Central memory CD8-positive, alpha-beta T cell (primary cell): ENCODE data around the gene TNFSF8.

Experiments used
- ATAC-seq: fragments of 150-1000 bp; cut with Tn5 transposase; replicated peaks from 2 replicates; pipeline ENCODE4 v1.10.0; 2022; ENCODE audit warnings: mild to moderate bottlenecking, moderate FRiP score, moderate number of reproducible peaks; ENCODE audit not compliant: poor library complexity, severe bottlenecking; ENCODE audit errors: extremely low read depth
- DNase-seq, 2 donors: peaks; one replicate each; pipeline ENCODE4 v3.0.0; 2021; ENCODE audit warnings: low spot score in 2 of 2
- H3K27ac Mint-ChIP-seq: one replicate; pipeline ENCODE4 v1.8.0; 2022; ENCODE audit warnings: low read depth, mild to moderate bottlenecking, moderate library complexity, mixed read lengths
- H3K27me3 Mint-ChIP-seq: one replicate; pipeline ENCODE4 v1.8.0; 2022; ENCODE audit warnings: mixed read lengths
- H3K36me3 Mint-ChIP-seq: one replicate; pipeline ENCODE4 v1.8.0; 2022; ENCODE audit warnings: mild to moderate bottlenecking, moderate library complexity, mixed read lengths; ENCODE audit not compliant: insufficient read depth
- H3K4me1 Mint-ChIP-seq: one replicate; pipeline ENCODE4 v1.8.0; 2022; ENCODE audit warnings: mixed read lengths
- H3K4me3 Mint-ChIP-seq: one replicate; pipeline ENCODE4 v1.8.0; 2022; ENCODE audit warnings: mild to moderate bottlenecking, moderate library complexity, mixed read lengths
- H3K9me3 Mint-ChIP-seq: one replicate; pipeline ENCODE4 v1.8.0; 2022; ENCODE audit warnings: mixed read lengths

TNFSF8 gene

GRCh38 chr9:114928671-114929070 lies 1.7 kb downstream of the TNFSF8 start:
- ATAC-seq, result no peak
- Mint-ChIP-seq H3K4me3 (peak overlapping the region; percentile 81), H3K4me1 (peaks cover 64% of the 10 kb centered on the region), H3K9me3 (no peaks in the 10 kb centered on the region), H3K27me3 (no peaks in the 10 kb centered on the region), H3K27ac (peak overlapping the region; percentile 91), H3K36me3 (peaks cover 21% of the 10 kb centered on the region)
- DNase-seq, result no peak

GRCh38 chr9:114928136-114928535 lies 2.3 kb downstream of the TNFSF8 start:
- DNase-seq (no peak), ATAC-seq (no peak)
- no peaks in the 10 kb centered on the region for H3K9me3 Mint-ChIP-seq
- no peaks in the 10 kb centered on the region for H3K27me3 Mint-ChIP-seq
- peak overlapping the region; percentile 81 for H3K4me3 Mint-ChIP-seq
- peaks cover 70% of the 10 kb centered on the region for H3K4me1 Mint-ChIP-seq
- H3K27ac Mint-ChIP-seq, result peak overlapping the region; percentile 91
- peaks cover 24% of the 10 kb centered on the region for H3K36me3 Mint-ChIP-seq

- no peak for ATAC-seq
- peaks cover 25% of the 10 kb centered on the region for H3K36me3 Mint-ChIP-seq
- H3K27me3 Mint-ChIP-seq, result no peaks in the 10 kb centered on the region
- no peaks in the 10 kb centered on the region for H3K9me3 Mint-ChIP-seq
- H3K4me3 Mint-ChIP-seq, result peak overlapping the region; percentile 60
- H3K27ac Mint-ChIP-seq, result no peak overlapping the region
- H3K4me1 Mint-ChIP-seq, result peaks cover 87% of the 10 kb centered on the region
- DNase-seq, result no peak
These were observed 4.7 kb downstream of the TNFSF8 start for GRCh38 chr9:114925672-114926071.

- Mint-ChIP-seq H3K9me3 (no peaks in the 10 kb centered on the region), H3K36me3 (peaks cover 18% of the 10 kb centered on the region), H3K4me3 (peak overlapping the region; percentile 24), H3K27me3 (no peaks in the 10 kb centered on the region), H3K27ac (no peak overlapping the region), H3K4me1 (peaks cover 87% of the 10 kb centered on the region)
- no peak for DNase-seq
- no peak for ATAC-seq
These were observed 5.4 kb downstream of the TNFSF8 start for GRCh38 chr9:114925039-114925438.

- peaks cover 16% of the 10 kb centered on the region for H3K36me3 Mint-ChIP-seq
- DNase-seq, result no peak
These were observed 6.1 kb downstream of the TNFSF8 start for GRCh38 chr9:114924327-114924726.

GRCh38 chr9:114923918-114924317 lies 6.5 kb downstream of the TNFSF8 start:
- DNase-seq (no peak), ATAC-seq (no peak)
- Mint-ChIP-seq H3K27ac (no peak overlapping the region), H3K4me1 (peaks cover 88% of the 10 kb centered on the region), H3K27me3 (no peaks in the 10 kb centered on the region), H3K9me3 (no peaks in the 10 kb centered on the region), H3K4me3 (no peak overlapping the region), H3K36me3 (peaks cover 15% of the 10 kb centered on the region)

More at GRCh38 chr9:114924327-114924726, 6.1 kb downstream of the TNFSF8 start:
- ATAC-seq, result no peak
- Mint-ChIP-seq H3K27ac (no peak overlapping the region), H3K4me3 (peak overlapping the region; percentile 24), H3K9me3 (no peaks in the 10 kb centered on the region), H3K4me1 (peaks cover 90% of the 10 kb centered on the region), H3K27me3 (no peaks in the 10 kb centered on the region)

GRCh38 chr9:114921171-114921570 lies 9.2 kb downstream of the TNFSF8 start:
- ATAC-seq (no peak), DNase-seq (no peak)
- peak overlapping the region; percentile 55 for H3K27ac Mint-ChIP-seq

GRCh38 chr9:114919611-114920010 lies 10.8 kb downstream of the TNFSF8 start:
- Mint-ChIP-seq H3K27me3 (no peaks in the 10 kb centered on the region), H3K27ac (peak overlapping the region; percentile 55), H3K4me3 (peak overlapping the region; percentile 36), H3K9me3 (no peaks in the 10 kb centered on the region), H3K4me1 (peaks cover 73% of the 10 kb centered on the region), H3K36me3 (peaks cover 25% of the 10 kb centered on the region)
- no peak for DNase-seq
- ATAC-seq, result no peak

More at GRCh38 chr9:114921171-114921570, 9.2 kb downstream of the TNFSF8 start:
- H3K4me1 Mint-ChIP-seq, result peaks cover 77% of the 10 kb centered on the region
- H3K4me3 Mint-ChIP-seq, result peak overlapping the region; percentile 36
- no peaks in the 10 kb centered on the region for H3K9me3 Mint-ChIP-seq
- H3K36me3 Mint-ChIP-seq, result peaks cover 28% of the 10 kb centered on the region
- no peaks in the 10 kb centered on the region for H3K27me3 Mint-ChIP-seq

- peaks cover 24% of the 10 kb centered on the region for H3K36me3 Mint-ChIP-seq
- ATAC-seq (no peak), DNase-seq (no peak)
- H3K4me3 Mint-ChIP-seq, result no peak overlapping the region
- peaks cover 55% of the 10 kb centered on the region for H3K4me1 Mint-ChIP-seq
- H3K27me3 Mint-ChIP-seq, result no peaks in the 10 kb centered on the region
- H3K9me3 Mint-ChIP-seq, result no peaks in the 10 kb centered on the region
- H3K27ac Mint-ChIP-seq, result peak overlapping the region; percentile 20
These were observed 13.9 kb downstream of the TNFSF8 start for GRCh38 chr9:114916481-114916880.

GRCh38 chr9:114914139-114914538 lies 16.3 kb downstream of the TNFSF8 start:
- DNase-seq, result no peak
- no peaks in the 10 kb centered on the region for H3K27me3 Mint-ChIP-seq
- H3K4me1 Mint-ChIP-seq, result peaks cover 53% of the 10 kb centered on the region
- no peaks in the 10 kb centered on the region for H3K9me3 Mint-ChIP-seq
- peak overlapping the region; percentile 13 for H3K27ac Mint-ChIP-seq
- ATAC-seq, result no peak
- H3K36me3 Mint-ChIP-seq, result peaks cover 22% of the 10 kb centered on the region
- H3K4me3 Mint-ChIP-seq, result no peak overlapping the region

- peaks cover 23% of the 10 kb centered on the region for H3K36me3 Mint-ChIP-seq
- ATAC-seq (no peak), DNase-seq (no peak)
- H3K4me3 Mint-ChIP-seq, result no peak overlapping the region
- H3K9me3 Mint-ChIP-seq, result no peaks in the 10 kb centered on the region
- no peaks in the 10 kb centered on the region for H3K27me3 Mint-ChIP-seq
- H3K4me1 Mint-ChIP-seq, result peaks cover 57% of the 10 kb centered on the region
- peak overlapping the region; percentile 13 for H3K27ac Mint-ChIP-seq
These were observed 16.7 kb downstream of the TNFSF8 start for GRCh38 chr9:114913656-114914055.

GRCh38 chr9:114913217-114913616 lies 17.2 kb downstream of the TNFSF8 start:
- Mint-ChIP-seq H3K4me1 (peaks cover 62% of the 10 kb centered on the region), H3K4me3 (no peak overlapping the region), H3K9me3 (no peaks in the 10 kb centered on the region), H3K36me3 (peaks cover 20% of the 10 kb centered on the region), H3K27ac (peak overlapping the region; percentile 13), H3K27me3 (no peaks in the 10 kb centered on the region)
- ATAC-seq (no peak), DNase-seq (no peak)

GRCh38 chr9:114911167-114911821 lies 19.1 kb downstream of the TNFSF8 start:
- DNase-seq (no peak), ATAC-seq (no peak)
- H3K4me1 Mint-ChIP-seq, result peaks cover 68% of the 10 kb centered on the region
- no peaks in the 10 kb centered on the region for H3K9me3 Mint-ChIP-seq
- no peak overlapping the region for H3K4me3 Mint-ChIP-seq
- peaks cover 11% of the 10 kb centered on the region for H3K36me3 Mint-ChIP-seq
- H3K27ac Mint-ChIP-seq, result peak overlapping the region; percentile 13
- H3K27me3 Mint-ChIP-seq, result no peaks in the 10 kb centered on the region
